Fibroblast of skin of right biceps (primary cell): ENCODE measurements around the gene OS9.
"Not testable (repeated sequence)": the region's sequence is repeated elsewhere in the genome, so short reads cannot be mapped to it uniquely, and the experiment has no call there.

Source experiments
- DNase-seq: peaks from one replicate; pipeline ENCODE4 v3.0.0-alpha.2; 2013

The OS9 gene

GRCh38 chr12:57695770-57696432, 2.0 kb downstream of the OS9 start:
- DNase-seq: no peak

GRCh38 chr12:57697076-57697475, 3.1 kb downstream of the OS9 start:
- DNase-seq: no peak

DNA sequence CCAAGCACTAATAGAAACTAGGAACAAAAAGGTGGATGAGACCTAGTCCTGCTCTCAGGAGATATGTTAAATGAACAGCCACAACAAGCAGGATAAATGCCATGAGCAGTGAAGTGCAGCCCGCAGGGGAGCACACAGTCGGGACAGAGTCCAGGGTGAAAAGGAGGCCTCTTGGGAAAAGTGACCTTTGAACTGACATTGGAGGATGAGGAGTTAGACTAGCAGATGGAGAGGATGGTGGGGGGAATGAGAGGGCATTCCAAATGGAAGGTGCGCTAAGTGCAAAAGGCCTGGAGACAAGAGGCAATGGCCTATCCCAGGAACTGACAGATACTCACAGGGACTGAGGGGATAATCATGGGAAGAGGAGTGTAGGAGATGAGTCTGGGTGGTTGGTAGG, 4.5 kb downstream of the OS9 start:
- DNase-seq: no peak

GRCh38 chr12:57700317-57700716, 6.4 kb downstream of the OS9 start:
- no peak for DNase-seq

DNA sequence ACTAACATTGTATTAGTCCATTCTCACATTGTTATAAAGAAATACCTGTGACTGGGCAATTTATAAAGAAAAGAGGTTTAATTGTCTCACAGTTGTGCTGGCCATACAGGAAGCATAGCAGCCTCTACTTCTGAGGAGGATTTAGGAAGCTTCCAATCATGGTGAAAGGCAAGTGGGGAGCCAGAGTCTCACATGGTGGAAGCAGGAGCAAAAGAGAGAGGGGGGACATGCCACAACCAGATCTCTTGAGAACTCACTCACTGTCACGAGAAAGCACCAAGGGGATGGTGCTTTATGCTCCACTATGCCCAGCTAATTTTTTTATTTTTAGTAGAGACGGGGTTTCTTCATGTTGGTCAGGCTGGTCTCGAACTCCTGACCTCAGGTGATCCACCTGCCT, 13.3 kb downstream of the OS9 start:
- DNase-seq: no peak

- no peak for DNase-seq
These were observed 14.4 kb downstream of the OS9 start for GRCh38 chr12:57708296-57708695.

DNA sequence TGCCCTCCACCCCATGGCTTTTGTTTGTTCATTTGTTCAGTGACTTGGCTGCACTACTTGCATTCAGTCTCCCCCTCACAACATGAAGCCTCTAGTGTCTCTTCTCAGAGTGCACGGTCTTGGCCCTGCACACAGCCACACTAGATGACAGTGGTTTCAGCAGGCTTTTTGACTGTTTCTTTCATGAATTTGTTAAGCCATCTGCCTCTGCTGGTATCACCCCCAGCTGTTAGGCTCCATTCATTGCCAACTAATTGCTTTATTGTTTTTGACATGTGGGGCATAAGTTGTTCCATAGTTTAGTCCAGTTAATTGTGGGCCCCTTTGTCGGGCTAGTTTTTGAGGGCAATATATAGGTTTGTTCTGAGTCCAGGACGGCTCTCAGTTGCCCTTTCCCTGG, 18.8 kb downstream of the OS9 start:
- no peak for DNase-seq

- DNase-seq: no peak
These were observed 19.3 kb downstream of the OS9 start for GRCh38 chr12:57713209-57713608.

DNA sequence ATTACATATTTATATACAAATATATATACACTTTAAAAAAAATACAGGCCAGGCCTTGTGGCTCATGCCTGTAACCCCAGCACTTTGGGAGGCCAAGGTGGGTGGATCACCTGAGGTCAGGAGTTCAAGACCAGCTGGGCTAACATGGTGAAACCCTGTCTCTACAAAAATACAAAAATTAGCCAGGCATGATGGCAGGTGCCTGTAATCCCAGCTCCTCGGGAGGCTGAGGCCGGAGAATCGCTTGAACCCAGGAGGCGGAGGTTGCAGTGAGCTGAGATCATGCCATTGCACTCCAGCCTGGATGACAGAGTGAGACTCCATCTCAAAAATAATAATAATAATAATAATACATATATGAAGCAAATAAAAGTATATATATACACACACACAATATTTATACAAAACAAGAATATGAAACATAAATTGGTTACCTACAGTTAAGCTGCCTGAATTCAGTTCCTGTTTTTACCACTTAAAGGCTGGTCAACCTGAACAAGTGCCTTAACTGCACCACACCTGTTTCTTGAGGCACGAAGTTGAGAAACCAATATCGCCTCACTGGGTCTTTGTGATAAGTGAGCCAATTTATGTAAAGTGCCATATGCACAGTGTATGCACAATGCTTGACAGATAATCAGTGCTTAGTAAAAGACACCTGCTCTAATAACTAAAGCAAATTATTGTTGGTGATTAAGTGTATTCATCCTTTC, 21.3 kb downstream of the OS9 start:
- DNase-seq: not testable (repeated sequence)

GRCh38 chr12:57715786-57716185, 21.9 kb downstream of the OS9 start:
- DNase-seq: no peak

GRCh38 chr12:57716305-57716704, 22.4 kb downstream of the OS9 start:
- DNase-seq: no peak

GRCh38 chr12:57717131-57717530, 23.2 kb downstream of the OS9 start:
- DNase-seq: no peak

- no peak for DNase-seq
These were observed 24.1 kb downstream of the OS9 start for GRCh38 chr12:57717846-57718640.

DNA sequence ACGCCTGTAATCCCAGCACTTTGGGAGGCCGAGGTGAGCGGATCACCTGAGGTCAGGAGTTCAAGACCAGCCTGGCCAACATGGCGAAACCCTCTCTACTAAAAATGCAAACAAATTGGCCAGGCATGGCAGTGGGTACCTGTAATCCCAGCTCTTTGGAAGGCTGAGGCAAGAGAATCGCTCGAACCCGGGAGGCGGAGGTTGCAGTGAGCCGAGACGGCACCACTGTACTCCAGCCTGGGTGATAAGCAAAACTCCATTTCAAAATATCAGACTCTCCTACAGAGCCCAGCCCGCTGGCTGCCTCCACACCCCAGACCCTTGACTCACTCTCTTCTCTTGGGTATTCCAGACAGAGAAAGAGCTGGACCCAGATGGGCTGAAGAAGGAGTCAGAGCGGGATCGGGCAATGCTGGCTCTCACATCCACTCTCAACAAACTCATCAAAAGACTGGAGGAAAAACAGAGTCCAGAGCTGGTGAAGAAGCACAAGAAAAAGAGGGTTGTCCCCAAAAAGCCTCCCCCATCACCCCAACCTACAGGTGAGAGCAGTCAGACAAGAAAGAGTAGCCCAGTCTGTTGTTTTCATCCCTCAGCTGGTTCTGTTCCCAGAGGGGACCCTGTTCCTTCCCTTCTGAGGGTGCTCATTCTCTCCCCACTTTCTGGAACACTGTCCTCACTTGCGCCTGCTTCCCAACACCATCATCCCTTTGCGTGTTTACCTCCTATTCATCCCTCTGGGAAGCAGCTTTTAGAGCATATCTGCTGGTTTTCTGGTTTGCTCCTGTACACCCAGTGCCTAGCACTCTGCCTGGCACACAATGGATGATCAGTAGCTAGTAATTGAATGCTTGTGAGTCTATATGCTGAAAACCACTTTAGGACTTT, 25.0 kb downstream of the OS9 start:
- DNase-seq: no peak

DNA sequence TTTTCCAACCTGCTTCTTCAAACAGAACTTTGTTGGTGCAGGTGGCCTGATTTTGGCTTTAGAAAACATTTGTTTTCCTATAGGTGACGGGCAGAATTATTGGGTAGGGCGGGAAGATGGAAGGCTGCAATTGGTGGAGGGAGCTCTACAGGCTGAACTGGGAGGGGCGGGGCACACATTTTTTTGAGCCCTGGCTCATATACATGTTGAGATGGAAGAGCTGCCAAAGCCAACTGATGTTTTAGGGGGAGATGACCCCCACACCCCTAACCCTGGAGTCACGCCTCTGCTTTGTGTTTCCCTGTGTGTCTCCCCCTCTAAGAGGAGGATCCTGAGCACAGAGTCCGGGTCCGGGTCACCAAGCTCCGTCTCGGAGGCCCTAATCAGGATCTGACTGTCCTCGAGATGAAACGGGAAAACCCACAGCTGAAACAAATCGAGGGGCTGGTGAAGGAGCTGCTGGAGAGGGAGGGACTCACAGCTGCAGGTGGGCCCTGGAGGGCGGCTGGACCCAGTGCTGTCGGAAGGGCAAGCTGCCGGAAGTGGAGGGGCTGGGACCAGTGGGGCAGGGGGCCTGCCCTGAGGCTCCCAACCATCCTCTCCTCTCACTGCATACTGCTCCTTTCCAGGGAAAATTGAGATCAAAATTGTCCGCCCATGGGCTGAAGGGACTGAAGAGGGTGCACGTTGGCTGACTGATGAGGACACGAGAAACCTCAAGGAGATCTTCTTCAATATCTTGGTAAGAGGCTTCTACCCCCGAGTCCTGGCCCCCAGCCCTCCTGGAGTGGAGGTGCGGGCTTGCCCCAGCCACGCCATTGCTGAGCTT, 26.1 kb downstream of the OS9 start:
- DNase-seq: no peak

GRCh38 chr12:57720606-57721595, 27.0 kb downstream of the OS9 start:
- DNase-seq: no peak

DNA sequence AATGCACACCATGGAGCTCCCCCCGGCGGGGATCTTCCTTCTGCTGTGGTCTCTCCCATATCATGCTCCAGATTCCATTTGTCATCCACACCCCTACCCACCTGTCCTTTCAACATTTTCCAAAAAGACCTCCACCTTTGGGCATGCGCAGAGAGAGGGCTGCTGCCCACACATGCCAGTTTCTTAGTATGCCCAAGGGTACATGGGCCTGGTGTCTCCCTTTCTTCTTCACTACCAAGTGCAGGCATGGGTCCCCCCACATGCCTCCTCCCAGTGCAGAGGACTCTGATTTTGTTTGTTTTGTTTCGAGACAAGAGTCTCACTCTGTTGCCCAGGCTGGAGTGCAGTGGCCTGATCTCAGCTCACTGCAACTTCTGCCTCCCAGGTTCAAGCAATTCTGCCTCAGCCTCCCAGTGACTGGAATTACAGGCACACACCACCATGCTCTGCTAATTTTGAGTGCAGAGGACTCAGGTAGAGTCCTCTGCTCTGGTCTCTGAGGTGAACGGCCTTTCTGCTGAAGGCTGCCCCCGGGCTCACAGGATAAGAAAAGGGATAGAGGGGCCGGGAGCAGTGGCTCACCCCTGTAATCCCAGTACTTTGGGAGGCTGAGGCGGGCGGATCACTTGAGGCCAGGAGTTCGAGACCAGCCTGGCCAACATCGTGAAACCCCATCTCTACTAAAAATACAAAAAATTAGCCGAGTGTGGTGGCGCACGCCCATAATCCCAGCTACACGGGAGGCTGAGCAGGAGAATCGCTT, 28.1 kb downstream of the OS9 start:
- DNase-seq: not testable (repeated sequence)

- no peak for DNase-seq
These were observed 29.0 kb downstream of the OS9 start for GRCh38 chr12:57722716-57723629.

GRCh38 chr12:57723630-57723962, 29.7 kb downstream of the OS9 start:
- DNase-seq: no peak
